LNCaP clone FGC (cell line): Measurements from ENCODE around the gene ANGPTL8.

ENCODE experiments used
- DNase-seq: peaks from one replicate; pipeline ENCODE4 v3.0.0-alpha.2; 2011; ENCODE audit warnings: low read depth
- H3K4me3 ChIP-seq: 2 replicates; pipeline ENCODE4 v1.5.1; 2011; ENCODE audit warnings: mild to moderate bottlenecking, low read depth, low read length, control low read depth
- TF ChIP-seq, protein P1 (sequence below): IDR thresholded peaks from 2 replicates; pipeline ENCODE4 v1.5.1; 2012; ENCODE audit warnings: mild to moderate bottlenecking; ENCODE audit not compliant: control insufficient read depth, insufficient read depth; ENCODE audit errors: extremely low read depth

Gene ANGPTL8

DNA sequence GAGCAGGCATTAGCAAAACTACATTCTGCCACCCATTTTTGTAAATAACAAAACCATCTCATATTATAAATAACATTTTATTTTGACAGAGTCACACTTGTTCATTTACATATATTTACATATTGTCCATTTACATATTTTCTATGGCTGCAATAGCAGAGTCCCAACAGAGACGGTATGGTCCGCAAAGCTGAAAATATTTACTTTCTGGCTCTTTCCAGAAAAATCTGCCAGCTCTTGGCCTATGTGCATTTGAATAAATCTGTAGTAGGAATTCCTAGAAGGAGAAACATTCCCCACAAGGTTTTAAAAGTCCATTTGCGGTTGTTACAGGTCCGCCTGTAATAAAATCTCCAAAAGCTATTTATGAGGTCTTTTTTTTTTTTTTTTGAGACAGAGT is 50.8 kb downstream of the ANGPTL8 start:
- DNase-seq, result no peak

DNA sequence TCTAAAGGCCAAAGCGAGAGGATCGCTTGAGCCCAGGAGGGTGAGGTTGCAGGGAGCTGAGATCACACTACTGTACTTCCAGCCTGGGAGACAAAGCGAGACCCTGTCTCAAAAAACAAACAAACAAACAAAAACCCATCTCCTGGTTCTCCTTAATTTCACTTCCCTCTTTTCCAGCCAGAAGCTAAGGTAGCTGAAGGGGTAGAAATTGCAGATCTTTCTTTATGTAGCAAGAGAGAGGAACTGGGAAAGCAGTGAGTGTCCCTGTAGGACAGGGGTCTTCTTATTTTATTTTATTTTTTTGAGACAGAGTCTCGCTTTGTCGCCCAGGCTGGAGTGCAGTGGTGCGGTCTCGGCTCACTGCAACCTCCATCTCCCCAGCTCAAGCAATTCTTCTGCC is 52.0 kb downstream of the ANGPTL8 start:
- TF ChIP-seq, protein P1, sequence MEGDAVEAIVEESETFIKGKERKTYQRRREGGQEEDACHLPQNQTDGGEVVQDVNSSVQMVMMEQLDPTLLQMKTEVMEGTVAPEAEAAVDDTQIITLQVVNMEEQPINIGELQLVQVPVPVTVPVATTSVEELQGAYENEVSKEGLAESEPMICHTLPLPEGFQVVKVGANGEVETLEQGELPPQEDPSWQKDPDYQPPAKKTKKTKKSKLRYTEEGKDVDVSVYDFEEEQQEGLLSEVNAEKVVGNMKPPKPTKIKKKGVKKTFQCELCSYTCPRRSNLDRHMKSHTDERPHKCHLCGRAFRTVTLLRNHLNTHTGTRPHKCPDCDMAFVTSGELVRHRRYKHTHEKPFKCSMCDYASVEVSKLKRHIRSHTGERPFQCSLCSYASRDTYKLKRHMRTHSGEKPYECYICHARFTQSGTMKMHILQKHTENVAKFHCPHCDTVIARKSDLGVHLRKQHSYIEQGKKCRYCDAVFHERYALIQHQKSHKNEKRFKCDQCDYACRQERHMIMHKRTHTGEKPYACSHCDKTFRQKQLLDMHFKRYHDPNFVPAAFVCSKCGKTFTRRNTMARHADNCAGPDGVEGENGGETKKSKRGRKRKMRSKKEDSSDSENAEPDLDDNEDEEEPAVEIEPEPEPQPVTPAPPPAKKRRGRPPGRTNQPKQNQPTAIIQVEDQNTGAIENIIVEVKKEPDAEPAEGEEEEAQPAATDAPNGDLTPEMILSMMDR, result no peak
- no peak overlapping the region for H3K4me3 ChIP-seq
- no peak for DNase-seq

More for the DNA sequence above, 50.8 kb downstream of the ANGPTL8 start:
- H3K4me3 ChIP-seq, result no peak overlapping the region
- TF ChIP-seq, protein P1, result no peak
